Astrocyte (in vitro differentiated cells and primary cell): ENCODE results near the gene ERG. TPM values are rescaled to one million over a fixed set of nuclear protein-coding genes. Genes with fewer than 3 reads are reported as not detected.

Experiments
- DNase-seq: peaks from one replicate; pipeline ENCODE4 v3.0.0-alpha.2; 2010; ENCODE audit warnings: low read depth
- FAIRE-seq: peaks from 2 replicates; lab custom pipeline; 2011; peaks lifted over from hg19 to GRCh38; lab: Jason Lieb, UNC
- H2AFZ ChIP-seq: 2 replicates; pipeline ENCODE4 v1.6.0; 2012; ENCODE audit warnings: low read depth, low read length, inconsistent platforms
- H3K27ac ChIP-seq: 2 replicates; pipeline ENCODE4 v1.5.1; 2011; ENCODE audit warnings: low read depth, low read length, inconsistent platforms
- H3K27me3 ChIP-seq: 2 replicates; pipeline ENCODE4 v1.6.0; 2011; ENCODE audit warnings: low read length, inconsistent platforms; ENCODE audit not compliant: insufficient read depth
- H3K36me3 ChIP-seq: 2 replicates; pipeline ENCODE4 v1.5.1; 2011; ENCODE audit warnings: low read length, inconsistent platforms; ENCODE audit not compliant: insufficient read depth
- H3K4me1 ChIP-seq: 2 replicates; pipeline ENCODE4 v1.5.1; 2011; ENCODE audit warnings: low read length, inconsistent platforms; ENCODE audit not compliant: insufficient read depth
- H3K4me2 ChIP-seq: 2 replicates; pipeline ENCODE4 v1.6.0; 2012; ENCODE audit warnings: low read length, inconsistent platforms
- H3K4me3 ChIP-seq: 2 replicates; pipeline ENCODE4 v1.5.1; 2011; ENCODE audit warnings: low read depth, mild to moderate bottlenecking, low read length, inconsistent platforms; ENCODE audit not compliant: insufficient read depth
- H3K79me2 ChIP-seq: 2 replicates; pipeline ENCODE4 v1.6.0; 2012; ENCODE audit warnings: mild to moderate bottlenecking, low read length, inconsistent platforms; ENCODE audit not compliant: insufficient read depth
- H3K9ac ChIP-seq: 2 replicates; pipeline ENCODE4 v1.6.0; 2012; ENCODE audit warnings: mild to moderate bottlenecking, low read length, inconsistent platforms
- H3K9me3 ChIP-seq: 2 replicates; pipeline ENCODE4 v1.5.1; 2012; ENCODE audit warnings: low read depth, mild to moderate bottlenecking, low read length, inconsistent platforms; ENCODE audit not compliant: insufficient read depth
- H4K20me1 ChIP-seq: 2 replicates; pipeline ENCODE4 v1.6.0; 2012; ENCODE audit warnings: low read length, inconsistent platforms; ENCODE audit not compliant: insufficient read depth
- H3K27ac Mint-ChIP-seq: one replicate; pipeline ENCODE4 v1.8.0; 2021; ENCODE audit warnings: mild to moderate bottlenecking, mixed read lengths; ENCODE audit not compliant: unreplicated experiment
- H3K27me3 Mint-ChIP-seq: one replicate; pipeline ENCODE4 v1.8.0; 2021; ENCODE audit warnings: low read depth, mixed read lengths; ENCODE audit not compliant: unreplicated experiment
- H3K36me3 Mint-ChIP-seq: one replicate; pipeline ENCODE4 v1.8.0; 2021; ENCODE audit warnings: low read depth, mixed read lengths; ENCODE audit not compliant: unreplicated experiment
- H3K4me1 Mint-ChIP-seq: one replicate; pipeline ENCODE4 v1.8.0; 2021; ENCODE audit warnings: low read depth, mixed read lengths; ENCODE audit not compliant: unreplicated experiment
- H3K4me3 Mint-ChIP-seq: one replicate; pipeline ENCODE4 v1.8.0; 2021; ENCODE audit warnings: mild to moderate bottlenecking, moderate library complexity, mixed read lengths; ENCODE audit not compliant: unreplicated experiment
- H3K9me3 Mint-ChIP-seq: one replicate; pipeline ENCODE4 v1.8.0; 2021; ENCODE audit warnings: mild to moderate bottlenecking, mixed read lengths; ENCODE audit not compliant: unreplicated experiment
- EZH2 ChIP-seq: IDR thresholded peaks from 2 replicates; pipeline ENCODE4 v1.6.1; 2012; ENCODE audit warnings: mild to moderate bottlenecking, low read length, inconsistent platforms; ENCODE audit not compliant: insufficient read depth
- total RNA-seq: library from RNA; stranded (reverse); gene quantifications from 2 replicates; pipeline ENCODE4 v1.2.1, GENCODE V29; 2021
- TF ChIP-seq, protein P1 (sequence below): IDR thresholded peaks from 2 replicates; pipeline ENCODE4 v1.5.1; 2011; ENCODE audit warnings: low read depth, mild to moderate bottlenecking, inconsistent platforms, low read length, moderate library complexity; ENCODE audit not compliant: insufficient read depth

Gene ERG
- total RNA-seq, 1 donor from 2014 or later, result 0.84 TPM

DNA sequence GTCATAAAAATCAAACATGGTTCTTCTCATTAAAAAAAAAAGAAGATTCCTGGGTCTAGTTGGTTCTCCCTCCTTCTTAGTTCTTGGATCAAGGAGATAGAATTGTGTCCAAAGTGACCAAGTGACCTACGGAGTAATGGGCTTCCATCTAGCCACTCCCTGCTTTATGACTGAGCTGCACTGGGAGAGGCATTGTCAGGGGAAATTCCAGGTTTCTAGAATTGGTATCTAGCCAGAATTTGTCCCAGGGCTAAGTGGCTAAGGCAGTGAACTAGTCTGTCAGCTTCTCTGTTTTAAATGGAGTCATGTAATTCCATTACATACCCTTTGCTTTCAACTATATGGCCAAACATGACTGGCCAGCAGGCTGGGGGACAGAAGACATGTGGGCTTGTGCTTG, 40.1 kb upstream of the ERG start:
- Histone ChIP-seq H3K79me2 (no peaks in the 10 kb centered on the region), H3K36me3 (no peaks in the 10 kb centered on the region), H4K20me1 (no peaks in the 10 kb centered on the region), H3K4me3 (no peak overlapping the region), H3K27ac (no peak overlapping the region), H3K9ac (no peak overlapping the region), H3K9me3 (no peaks in the 10 kb centered on the region), H3K27me3 (peaks cover 9% of the 10 kb centered on the region), H3K4me1 (no peaks in the 10 kb centered on the region), H2AFZ (no peak overlapping the region), H3K4me2 (no peak overlapping the region)
- H3K9me3 Mint-ChIP-seq, result no peaks in the 10 kb centered on the region
- H3K27me3 Mint-ChIP-seq, result no peaks in the 10 kb centered on the region
- no peaks in the 10 kb centered on the region for H3K4me1 Mint-ChIP-seq
- TF ChIP-seq EZH2, result no peak
- TF ChIP-seq, protein P1, sequence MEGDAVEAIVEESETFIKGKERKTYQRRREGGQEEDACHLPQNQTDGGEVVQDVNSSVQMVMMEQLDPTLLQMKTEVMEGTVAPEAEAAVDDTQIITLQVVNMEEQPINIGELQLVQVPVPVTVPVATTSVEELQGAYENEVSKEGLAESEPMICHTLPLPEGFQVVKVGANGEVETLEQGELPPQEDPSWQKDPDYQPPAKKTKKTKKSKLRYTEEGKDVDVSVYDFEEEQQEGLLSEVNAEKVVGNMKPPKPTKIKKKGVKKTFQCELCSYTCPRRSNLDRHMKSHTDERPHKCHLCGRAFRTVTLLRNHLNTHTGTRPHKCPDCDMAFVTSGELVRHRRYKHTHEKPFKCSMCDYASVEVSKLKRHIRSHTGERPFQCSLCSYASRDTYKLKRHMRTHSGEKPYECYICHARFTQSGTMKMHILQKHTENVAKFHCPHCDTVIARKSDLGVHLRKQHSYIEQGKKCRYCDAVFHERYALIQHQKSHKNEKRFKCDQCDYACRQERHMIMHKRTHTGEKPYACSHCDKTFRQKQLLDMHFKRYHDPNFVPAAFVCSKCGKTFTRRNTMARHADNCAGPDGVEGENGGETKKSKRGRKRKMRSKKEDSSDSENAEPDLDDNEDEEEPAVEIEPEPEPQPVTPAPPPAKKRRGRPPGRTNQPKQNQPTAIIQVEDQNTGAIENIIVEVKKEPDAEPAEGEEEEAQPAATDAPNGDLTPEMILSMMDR, result no peak
- DNase-seq (no peak), FAIRE-seq (no peak)
- no peak overlapping the region for H3K4me3 Mint-ChIP-seq
- no peaks in the 10 kb centered on the region for H3K36me3 Mint-ChIP-seq
- H3K27ac Mint-ChIP-seq, result no peak overlapping the region

DNA sequence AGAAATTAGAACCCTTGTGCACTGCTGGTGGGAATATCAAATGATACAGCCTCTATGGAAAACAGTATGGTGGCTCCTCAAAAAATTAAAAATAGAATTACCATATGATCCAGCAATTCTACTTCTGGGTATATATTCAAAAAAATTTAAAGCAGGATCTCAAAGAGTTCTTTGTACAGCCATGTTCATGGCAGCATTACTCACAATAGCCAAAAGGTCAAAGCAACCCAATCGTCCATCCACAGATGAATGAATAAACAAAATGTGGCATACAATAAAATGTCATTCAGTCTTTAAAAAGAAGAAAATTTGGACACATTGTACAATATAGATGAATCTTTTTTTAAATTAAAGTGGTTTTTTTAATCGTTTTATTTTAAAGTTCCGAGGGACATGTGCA, 36.3 kb upstream of the ERG start:
- no peak overlapping the region for H3K4me3 Mint-ChIP-seq
- H2AFZ ChIP-seq, result no peak overlapping the region
- H4K20me1 ChIP-seq, result no peaks in the 10 kb centered on the region
- peaks cover 17% of the 10 kb centered on the region for H3K27me3 ChIP-seq
- TF ChIP-seq, protein P1, result no peak
- no peak for TF ChIP-seq EZH2
- no peaks in the 10 kb centered on the region for H3K36me3 Mint-ChIP-seq
- H3K9ac ChIP-seq, result no peak overlapping the region
- H3K4me1 Mint-ChIP-seq, result no peaks in the 10 kb centered on the region
- H3K36me3 ChIP-seq, result no peaks in the 10 kb centered on the region
- H3K27me3 Mint-ChIP-seq, result no peaks in the 10 kb centered on the region
- H3K4me2 ChIP-seq, result no peak overlapping the region
- no peak overlapping the region for H3K4me3 ChIP-seq
- no peaks in the 10 kb centered on the region for H3K79me2 ChIP-seq
- FAIRE-seq (no peak), DNase-seq (no peak)
- H3K9me3 ChIP-seq, result no peaks in the 10 kb centered on the region
- H3K27ac ChIP-seq, result no peak overlapping the region
- no peaks in the 10 kb centered on the region for H3K9me3 Mint-ChIP-seq
- no peak overlapping the region for H3K27ac Mint-ChIP-seq
- no peaks in the 10 kb centered on the region for H3K4me1 ChIP-seq

DNA sequence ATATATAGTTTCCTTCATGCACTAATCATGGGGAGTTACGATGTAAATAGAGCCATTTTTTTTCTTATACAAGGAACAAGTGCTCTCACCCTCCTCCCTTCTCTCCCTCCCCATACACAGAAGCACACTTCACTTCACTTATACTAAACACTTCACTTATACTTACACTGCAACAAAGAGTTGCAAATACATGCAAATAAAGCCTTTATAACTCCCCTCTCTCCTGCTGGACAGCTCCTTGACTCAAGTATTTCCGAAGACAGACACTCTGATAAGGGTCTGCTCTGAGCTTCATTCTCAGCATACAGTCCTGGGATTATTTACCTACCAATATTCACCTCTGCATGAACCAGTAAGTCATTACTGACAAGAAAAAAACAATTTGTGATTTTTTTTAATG, 35.6 kb upstream of the ERG start:
- H3K4me1 Mint-ChIP-seq, result no peaks in the 10 kb centered on the region

More for the DNA sequence above, 35.6 kb upstream of the ERG start:
- no peaks in the 10 kb centered on the region for H3K36me3 Mint-ChIP-seq
- H3K4me1 ChIP-seq, result no peaks in the 10 kb centered on the region
- no peaks in the 10 kb centered on the region for H3K27me3 Mint-ChIP-seq
- no peak overlapping the region for H3K27ac Mint-ChIP-seq
- no peak overlapping the region for H2AFZ ChIP-seq
- H3K9me3 Mint-ChIP-seq, result no peaks in the 10 kb centered on the region
- H3K4me3 ChIP-seq, result no peak overlapping the region
- no peaks in the 10 kb centered on the region for H3K9me3 ChIP-seq
- H3K4me3 Mint-ChIP-seq, result no peak overlapping the region
- no peak overlapping the region for H3K27ac ChIP-seq
- no peak overlapping the region for H3K9ac ChIP-seq
- no peak for FAIRE-seq
- DNase-seq, result no peak
- H3K36me3 ChIP-seq, result no peaks in the 10 kb centered on the region
- no peaks in the 10 kb centered on the region for H4K20me1 ChIP-seq
- H3K27me3 ChIP-seq, result peaks cover 17% of the 10 kb centered on the region
- H3K4me2 ChIP-seq, result no peak overlapping the region
- no peaks in the 10 kb centered on the region for H3K79me2 ChIP-seq
- TF ChIP-seq, protein P1, result no peak
